HFFc6 (cell line): ENCODE results near the gene WFS1. TPM values are rescaled to one million over a fixed set of nuclear protein-coding genes. Genes with fewer than 3 reads are reported as not detected.

Experiments
- DNase-seq: peaks from one replicate; pipeline ENCODE4 v3.0.0-alpha.2; 2018
- H3K27ac Mint-ChIP-seq: 2 replicates; pipeline ENCODE4 v1.8.0; 2020; ENCODE audit warnings: mild to moderate bottlenecking, mixed read lengths
- H3K27me3 Mint-ChIP-seq: 2 replicates; pipeline ENCODE4 v1.8.0; 2021; ENCODE audit warnings: mild to moderate bottlenecking, moderate library complexity, mixed read lengths; ENCODE audit not compliant: insufficient read depth
- H3K36me3 Mint-ChIP-seq: 2 replicates; pipeline ENCODE4 v1.8.0; 2021; ENCODE audit warnings: low read depth, mixed read lengths
- H3K4me1 Mint-ChIP-seq: 2 replicates; pipeline ENCODE4 v1.8.0; 2020; ENCODE audit warnings: low read depth, mixed read lengths
- H3K4me3 Mint-ChIP-seq: 2 replicates; pipeline ENCODE4 v1.8.0; 2020; ENCODE audit warnings: mild to moderate bottlenecking, moderate library complexity, mixed read lengths
- H3K9me3 Mint-ChIP-seq: 2 replicates; pipeline ENCODE4 v1.8.0; 2020; ENCODE audit warnings: mild to moderate bottlenecking, mixed read lengths
- total RNA-seq, 6 experiments: library from RNA; stranded (reverse); fragmentation: NEBNext Ultra II Directional; extraction: Animal tissue kit (Norgen Biotek cat#: 25700); gene quantifications; 2 replicates in 1 of 6; 3 replicates in 5 of 6; pipeline ENCODE4 v1.2.3, GENCODE V29; 2021
- TF ChIP-seq, protein P1 (sequence below): fragments of 200-600 bp; sonication (generic); IDR thresholded peaks from 2 replicates; pipeline ENCODE4 v1.5.0; 2021; ENCODE audit warnings: antibody characterized with exemption, mild to moderate bottlenecking

The WFS1 gene
- total RNA-seq, 6 experiments from 2014 or later: 47.3 to 72.1 (median 56.0) TPM

DNA sequence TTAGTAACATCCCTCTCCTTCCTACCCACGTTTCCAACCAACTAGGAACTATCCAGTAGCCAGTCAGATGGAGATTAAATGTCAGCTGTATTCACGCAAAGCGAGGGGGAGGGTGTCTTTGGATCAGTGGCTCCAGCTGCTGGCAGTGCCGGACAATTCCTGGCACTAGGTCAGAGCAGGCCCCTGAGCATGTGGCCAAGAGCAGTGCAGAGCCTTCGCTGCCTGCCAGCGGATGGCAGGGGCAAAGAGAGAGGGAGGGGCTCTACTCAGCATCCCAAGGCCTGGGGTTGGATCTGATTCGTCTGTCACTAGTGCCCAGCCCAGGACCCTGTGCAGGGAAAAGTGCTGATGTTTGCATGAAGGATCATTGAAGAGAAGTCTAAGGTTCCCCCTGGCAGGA is 40.6 kb upstream of the WFS1 start:
- no peak for DNase-seq
- H3K36me3 Mint-ChIP-seq: no peaks in the 10 kb centered on the region
- H3K9me3 Mint-ChIP-seq: no peaks in the 10 kb centered on the region
- no peak overlapping the region for H3K4me3 Mint-ChIP-seq
- TF ChIP-seq, protein P1, sequence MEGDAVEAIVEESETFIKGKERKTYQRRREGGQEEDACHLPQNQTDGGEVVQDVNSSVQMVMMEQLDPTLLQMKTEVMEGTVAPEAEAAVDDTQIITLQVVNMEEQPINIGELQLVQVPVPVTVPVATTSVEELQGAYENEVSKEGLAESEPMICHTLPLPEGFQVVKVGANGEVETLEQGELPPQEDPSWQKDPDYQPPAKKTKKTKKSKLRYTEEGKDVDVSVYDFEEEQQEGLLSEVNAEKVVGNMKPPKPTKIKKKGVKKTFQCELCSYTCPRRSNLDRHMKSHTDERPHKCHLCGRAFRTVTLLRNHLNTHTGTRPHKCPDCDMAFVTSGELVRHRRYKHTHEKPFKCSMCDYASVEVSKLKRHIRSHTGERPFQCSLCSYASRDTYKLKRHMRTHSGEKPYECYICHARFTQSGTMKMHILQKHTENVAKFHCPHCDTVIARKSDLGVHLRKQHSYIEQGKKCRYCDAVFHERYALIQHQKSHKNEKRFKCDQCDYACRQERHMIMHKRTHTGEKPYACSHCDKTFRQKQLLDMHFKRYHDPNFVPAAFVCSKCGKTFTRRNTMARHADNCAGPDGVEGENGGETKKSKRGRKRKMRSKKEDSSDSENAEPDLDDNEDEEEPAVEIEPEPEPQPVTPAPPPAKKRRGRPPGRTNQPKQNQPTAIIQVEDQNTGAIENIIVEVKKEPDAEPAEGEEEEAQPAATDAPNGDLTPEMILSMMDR: no peak
- H3K4me1 Mint-ChIP-seq: no peaks in the 10 kb centered on the region
- H3K27ac Mint-ChIP-seq: no peak overlapping the region
- H3K27me3 Mint-ChIP-seq: peaks cover 4% of the 10 kb centered on the region; the same call in 1 of the 2 replicates

DNA sequence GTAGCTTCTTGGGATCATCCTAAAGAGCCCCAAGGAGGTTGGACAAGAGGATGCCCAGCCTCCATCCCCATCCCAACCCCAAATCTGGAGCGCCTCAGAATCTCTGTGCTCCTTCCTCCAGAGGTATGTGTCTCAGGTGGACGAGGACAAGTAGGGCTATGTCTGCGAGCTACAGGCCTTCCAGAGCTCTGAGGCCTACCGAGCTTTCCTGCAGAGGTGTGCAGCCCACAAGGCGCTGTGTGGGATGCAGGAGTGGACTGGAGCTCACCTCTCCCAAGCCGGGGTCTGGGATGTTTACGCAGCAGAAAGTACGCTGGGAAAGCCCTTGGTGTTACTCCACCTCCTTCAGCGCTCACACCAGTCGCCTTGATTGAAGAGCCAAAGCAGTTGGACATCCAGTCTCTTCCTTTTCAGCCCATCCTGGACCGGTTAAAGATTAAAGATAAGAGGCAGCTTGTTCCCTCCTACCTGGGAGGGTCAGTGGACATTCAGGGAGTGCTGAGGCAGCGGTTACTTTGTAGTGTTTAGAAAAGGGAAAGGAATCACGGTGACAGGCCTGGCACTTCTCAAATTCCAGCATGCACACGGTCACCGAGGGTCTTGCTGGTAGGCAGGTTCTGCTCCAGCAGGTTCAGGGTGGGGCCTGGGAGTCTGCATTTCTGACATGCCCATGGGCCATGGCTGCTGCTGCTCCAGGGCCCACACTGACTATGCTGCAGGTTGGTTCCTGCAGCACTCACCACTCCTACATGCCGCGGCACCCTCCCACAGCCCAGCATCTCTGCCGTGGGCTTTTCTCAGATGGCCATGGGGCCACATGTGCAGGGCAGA is 39.8 kb upstream of the WFS1 start:
- no peak overlapping the region for H3K27ac Mint-ChIP-seq
- no peaks in the 10 kb centered on the region for H3K36me3 Mint-ChIP-seq
- TF ChIP-seq, protein P1: no peak
- peaks cover 7% of the 10 kb centered on the region; the same call in 1 of the 2 replicates for H3K27me3 Mint-ChIP-seq
- no peaks in the 10 kb centered on the region for H3K9me3 Mint-ChIP-seq
- no peak overlapping the region for H3K4me3 Mint-ChIP-seq
- DNase-seq: no peak
- no peaks in the 10 kb centered on the region for H3K4me1 Mint-ChIP-seq

DNA sequence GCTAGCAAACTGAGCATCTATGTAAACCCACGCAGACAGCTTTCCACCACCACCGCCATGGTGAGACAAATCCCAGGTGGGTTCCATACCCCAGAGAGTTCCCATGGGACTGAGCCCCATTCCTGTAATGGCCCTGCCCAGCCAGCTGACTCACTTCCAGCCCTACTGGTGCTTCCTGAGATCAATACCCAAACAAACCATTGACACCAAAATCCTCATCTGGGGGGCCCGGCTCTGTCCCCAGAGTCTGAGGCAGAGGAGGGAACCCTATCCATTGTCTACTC is 39.2 kb upstream of the WFS1 start:
- no peaks in the 10 kb centered on the region for H3K36me3 Mint-ChIP-seq
- no peak overlapping the region for H3K4me3 Mint-ChIP-seq
- no peaks in the 10 kb centered on the region for H3K4me1 Mint-ChIP-seq
- no peaks in the 10 kb centered on the region for H3K9me3 Mint-ChIP-seq
- H3K27me3 Mint-ChIP-seq: peaks cover 7% of the 10 kb centered on the region; the same call in 1 of the 2 replicates
- DNase-seq: no peak
- no peak overlapping the region for H3K27ac Mint-ChIP-seq
- TF ChIP-seq, protein P1: no peak

DNA sequence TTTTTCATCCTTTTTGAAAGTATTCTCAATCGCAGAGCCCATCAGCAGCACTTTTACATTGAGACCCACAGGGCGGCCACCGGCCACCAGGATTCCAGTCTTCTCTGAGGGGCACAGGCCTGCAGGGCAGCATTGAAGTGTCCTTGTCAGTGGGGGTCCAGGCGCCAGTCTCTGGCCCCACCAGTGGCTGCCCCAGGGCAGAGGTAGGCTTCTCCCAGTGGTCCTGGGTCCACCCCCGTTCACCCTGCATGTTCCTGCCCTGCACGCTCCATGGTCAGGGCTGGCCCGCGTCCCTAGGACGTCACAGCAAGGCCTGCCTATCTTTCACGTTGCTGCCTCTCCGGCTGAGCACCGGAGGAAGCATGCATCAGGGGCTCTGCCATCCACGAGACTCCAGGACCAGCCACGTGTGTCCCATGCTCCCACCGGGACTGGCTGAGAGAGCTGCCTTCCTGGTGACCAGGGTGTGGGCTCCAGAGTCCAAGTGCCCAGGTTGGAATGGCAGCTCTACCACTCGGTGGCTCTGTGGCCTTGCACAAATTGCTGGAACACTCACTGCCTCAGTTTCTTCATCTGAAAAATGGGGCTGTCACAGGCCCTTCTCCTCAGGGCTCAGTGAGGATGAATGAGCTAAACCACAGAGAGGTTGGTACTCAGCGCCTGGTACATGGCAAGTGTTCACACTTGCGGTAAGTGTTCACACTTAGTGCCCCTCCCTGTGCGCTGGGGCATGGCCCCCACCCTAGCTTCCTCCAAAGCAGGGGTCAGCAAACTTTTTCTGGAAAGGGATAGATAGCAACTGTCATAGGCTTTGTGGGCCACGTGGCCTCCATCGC is 38.6 kb upstream of the WFS1 start:
- DNase-seq: no peak
- TF ChIP-seq, protein P1: no peak
- no peak overlapping the region for H3K4me3 Mint-ChIP-seq
- no peaks in the 10 kb centered on the region for H3K36me3 Mint-ChIP-seq
- H3K27me3 Mint-ChIP-seq: 0 out of 2 replicates have a peak, but pooled peaks cover 6% of the 10 kb centered on the region
- no peak overlapping the region for H3K27ac Mint-ChIP-seq
- no peaks in the 10 kb centered on the region for H3K9me3 Mint-ChIP-seq
- no peaks in the 10 kb centered on the region for H3K4me1 Mint-ChIP-seq

DNA sequence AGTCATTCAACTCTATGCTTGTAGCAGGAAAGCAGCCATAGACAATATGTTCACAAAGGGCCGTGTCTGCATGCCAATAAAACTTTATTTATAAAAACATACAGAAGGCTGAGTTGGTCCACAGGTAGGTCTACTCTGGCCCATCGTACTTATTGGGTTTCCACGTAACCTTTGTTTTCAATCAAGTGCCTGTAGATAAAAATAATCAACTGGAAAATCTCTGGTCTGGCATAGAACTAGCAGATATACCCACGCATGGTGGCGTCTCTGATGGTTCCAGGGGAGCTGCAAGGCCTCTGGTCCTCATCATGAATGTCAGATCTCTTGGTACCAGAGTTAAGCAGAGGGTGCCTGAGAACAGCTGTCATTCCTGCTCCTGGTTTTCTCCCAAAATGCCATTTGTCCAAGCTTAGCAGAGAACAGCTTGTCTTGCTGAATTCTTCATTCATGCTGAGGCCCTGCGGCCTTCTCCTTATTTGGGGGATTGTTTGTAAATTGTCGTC is 37.9 kb upstream of the WFS1 start:
- no peak for DNase-seq
- Mint-ChIP-seq H3K27ac (no peak overlapping the region), H3K36me3 (no peaks in the 10 kb centered on the region), H3K4me3 (no peak overlapping the region), H3K4me1 (no peaks in the 10 kb centered on the region), H3K9me3 (no peaks in the 10 kb centered on the region), H3K27me3 (0 out of 2 replicates have a peak, but pooled peaks cover 6% of the 10 kb centered on the region)
- TF ChIP-seq, protein P1: no peak
